Measurements from ENCODE around the gene EIF4E3. TPM values are rescaled to one million over a fixed set of nuclear protein-coding genes. Genes with fewer than 3 reads are reported as not detected.

EIF4E3 gene
- total RNA-seq, 1 donor from 2014 or later, result 25.3 TPM

GRCh38 chr3:71724171-71724453, 1.1 kb downstream of the EIF4E3 start:
- peak overlapping the region; percentile 69 for H3K27ac ChIP-seq
- peaks cover 32% of the 10 kb centered on the region for H3K4me1 ChIP-seq
- peak overlapping the region; percentile 72 to 98 for H3K4me3 ChIP-seq
- TF ChIP-seq CTCF (IDR thresholded peaks at IDR 0.05) (no peak), POLR2A (IDR thresholded peaks at IDR 0.05) (no peak), POLR2AphosphoS5 (IDR thresholded peaks at IDR 0.05; ENCODE audit: insufficient read depth in 1 of 2, low read depth in 1 of 2) (no peak)
- intact Hi-C loops (cut with DNase I), result no loop called here
- H3K9me3 ChIP-seq, result no peaks in the 10 kb centered on the region
- H3K36me3 ChIP-seq, result no peaks in the 10 kb centered on the region
- DNase-seq (ENCODE audit: extremely low spot score in 2 of 2), result no peak
- no peaks in the 10 kb centered on the region for H3K27me3 ChIP-seq

DNA sequence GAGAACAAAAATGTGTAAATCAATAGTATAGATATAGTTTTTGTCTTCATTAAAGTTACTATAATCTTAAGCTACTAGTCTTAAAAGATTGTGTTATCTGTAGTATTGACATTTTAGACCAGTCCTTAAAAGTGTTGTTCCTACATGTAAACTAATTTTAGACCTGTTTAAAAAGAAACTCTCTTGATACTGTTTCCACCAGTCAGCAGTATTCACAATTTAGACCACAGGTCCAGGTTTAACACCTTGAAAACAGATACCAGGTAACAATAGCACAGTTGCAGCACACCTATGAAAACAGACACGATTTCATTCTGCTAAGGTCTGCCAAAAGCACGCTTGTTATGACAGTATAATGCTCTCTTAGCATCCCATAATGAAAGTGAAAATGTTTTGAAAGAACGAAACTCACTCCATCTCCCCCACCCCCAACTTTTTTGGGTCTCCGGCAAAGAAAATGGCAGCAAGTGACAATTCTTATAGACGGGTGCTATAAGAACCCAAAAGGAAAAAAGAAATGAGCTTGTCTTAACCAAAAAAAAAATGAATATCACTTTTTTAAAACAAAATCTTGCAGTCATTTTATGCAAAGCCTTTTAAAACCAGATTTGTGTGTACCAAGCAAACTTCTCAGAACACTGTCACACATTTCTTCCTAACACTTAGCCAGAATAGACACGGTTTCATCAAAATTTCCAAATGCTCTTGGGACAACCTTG, 1.6 kb downstream of the EIF4E3 start:
- DNase-seq (ENCODE audit: extremely low spot score in 2 of 2), result no peak
- Histone ChIP-seq H3K27me3 (no peaks in the 10 kb centered on the region), H3K36me3 (no peaks in the 10 kb centered on the region), H3K9me3 (no peaks in the 10 kb centered on the region), H3K27ac (no peak overlapping the region), H3K4me1 (peaks cover 32% of the 10 kb centered on the region), H3K4me3 (peak overlapping the region; percentile 72 to 98)
- intact Hi-C loops (cut with DNase I), result no loop called here
- TF ChIP-seq POLR2A (IDR thresholded peaks at IDR 0.05), result no peak
- no peak for TF ChIP-seq POLR2AphosphoS5 (IDR thresholded peaks at IDR 0.05; ENCODE audit: insufficient read depth in 1 of 2, low read depth in 1 of 2)
- TF ChIP-seq CTCF (IDR thresholded peaks at IDR 0.05), result no peak

GRCh38 chr3:71722693-71723092, 2.5 kb downstream of the EIF4E3 start:
- TF ChIP-seq POLR2AphosphoS5 (IDR thresholded peaks at IDR 0.05; ENCODE audit: insufficient read depth in 1 of 2, low read depth in 1 of 2), result no peak
- no peak for TF ChIP-seq CTCF (IDR thresholded peaks at IDR 0.05)
- TF ChIP-seq POLR2A (IDR thresholded peaks at IDR 0.05), result no peak
- no peaks in the 10 kb centered on the region for H3K27me3 ChIP-seq

DNA sequence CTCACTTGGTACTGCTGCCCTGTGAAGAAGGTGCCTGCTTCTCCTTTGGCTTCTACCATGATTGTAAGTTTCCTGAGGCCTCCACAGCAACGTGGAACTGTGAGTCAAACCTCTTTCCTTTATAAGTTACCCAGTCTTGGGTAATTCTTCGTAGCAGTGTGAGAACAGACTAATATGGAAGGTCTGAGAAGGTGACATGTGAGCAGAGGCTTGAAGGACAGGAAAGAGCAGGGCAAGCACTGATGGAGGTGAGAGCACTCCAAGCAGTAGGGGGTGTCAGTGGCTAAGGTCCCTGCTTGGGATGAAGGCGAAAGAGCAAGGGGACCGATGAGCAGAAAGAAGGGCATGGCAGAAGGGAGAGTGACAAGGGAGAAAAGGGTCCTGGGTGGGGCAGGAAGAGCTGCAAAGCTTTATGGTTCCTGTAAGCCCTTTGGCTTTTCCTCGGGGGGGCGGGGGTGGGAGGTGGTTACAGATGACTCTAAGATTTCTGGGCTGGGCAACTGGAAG, 3.5 kb downstream of the EIF4E3 start:
- Histone ChIP-seq H3K36me3 (no peaks in the 10 kb centered on the region), H3K4me3 (no peak overlapping the region), H3K4me1 (peaks cover 32% of the 10 kb centered on the region), H3K27me3 (no peaks in the 10 kb centered on the region), H3K27ac (no peak overlapping the region), H3K9me3 (no peaks in the 10 kb centered on the region)
- intact Hi-C loops (cut with DNase I), result no loop called here
- TF ChIP-seq POLR2AphosphoS5 (IDR thresholded peaks at IDR 0.05; ENCODE audit: insufficient read depth in 1 of 2, low read depth in 1 of 2) (no peak), POLR2A (IDR thresholded peaks at IDR 0.05) (no peak), CTCF (IDR thresholded peaks at IDR 0.05) (no peak)
- DNase-seq (ENCODE audit: extremely low spot score in 2 of 2), result no peak

More at GRCh38 chr3:71722693-71723092, 2.5 kb downstream of the EIF4E3 start:
- DNase-seq (ENCODE audit: extremely low spot score in 2 of 2), result no peak
- H3K4me3 ChIP-seq, result no peak overlapping the region
- intact Hi-C loops (cut with DNase I), result no loop called here
- H3K36me3 ChIP-seq, result no peaks in the 10 kb centered on the region
- H3K27ac ChIP-seq, result no peak overlapping the region
- peaks cover 32% of the 10 kb centered on the region for H3K4me1 ChIP-seq
- H3K9me3 ChIP-seq, result no peaks in the 10 kb centered on the region

DNA sequence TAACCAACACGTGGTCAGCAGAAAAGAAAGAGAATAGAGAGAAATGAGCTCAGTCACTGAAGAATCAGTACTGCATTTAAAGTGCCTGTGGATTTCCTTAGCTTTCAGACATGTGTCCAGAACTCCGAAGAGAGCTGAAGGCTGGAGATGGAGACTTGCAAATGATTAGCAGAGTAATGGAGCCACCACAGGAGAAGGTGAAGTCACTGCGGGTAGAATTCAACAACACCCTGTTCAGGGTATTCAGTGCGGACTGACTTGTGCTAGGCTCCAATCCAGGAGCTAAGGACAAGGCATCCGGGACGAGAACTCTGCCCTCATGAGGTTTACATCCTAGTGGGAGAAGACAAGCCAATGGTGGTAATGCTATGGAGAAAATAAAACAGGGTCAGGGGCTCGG, 4.2 kb downstream of the EIF4E3 start:
- Histone ChIP-seq H3K36me3 (no peaks in the 10 kb centered on the region), H3K9me3 (no peaks in the 10 kb centered on the region), H3K27me3 (no peaks in the 10 kb centered on the region), H3K4me3 (no peak overlapping the region), H3K4me1 (peaks cover 27% of the 10 kb centered on the region), H3K27ac (no peak overlapping the region)
- no peak for TF ChIP-seq POLR2AphosphoS5 (IDR thresholded peaks at IDR 0.05; ENCODE audit: insufficient read depth in 1 of 2, low read depth in 1 of 2)
- TF ChIP-seq CTCF (IDR thresholded peaks at IDR 0.05), result no peak
- no peak for TF ChIP-seq POLR2A (IDR thresholded peaks at IDR 0.05)
- no peak for DNase-seq (ENCODE audit: extremely low spot score in 2 of 2)
- intact Hi-C loops (cut with DNase I), result no loop called here
